ENCODE data around the gene SLC24A3. TPM values are rescaled to one million over a fixed set of nuclear protein-coding genes. Genes with fewer than 3 reads are reported as not detected.

SLC24A3 gene
- total and polyA plus RNA-seq, 2 experiments from 2014 or later: 0.81 to 2.5 TPM

- TF ChIP-seq ZNF331 (CRISPR knock-in tag; IDR thresholded peaks at IDR 0.05; ENCODE audit: low read depth): no peak
- TF ChIP-seq ZNF114 (CRISPR knock-in tag; IDR thresholded peaks at IDR 0.05): no peak
- TF ChIP-seq ZNF462 (CRISPR knock-in tag; IDR thresholded peaks at IDR 0.05): no peak
- no peak for TF ChIP-seq ETS1 (IDR thresholded peaks at IDR 0.05)
These were observed 270.9 kb downstream of the SLC24A3 start (continued) for GRCh38 chr20:19483309-19483708.

- Histone ChIP-seq H3K36me3 (ENCODE audit: insufficient read depth) (no peaks in the 10 kb centered on the region), H3F3A (replicated peaks; ENCODE audit: low read depth) (no peaks in the 10 kb centered on the region), H3K9me2 (ENCODE audit: insufficient read depth) (peaks cover 10% of the 10 kb centered on the region), H3K27me3 (ENCODE audit: insufficient read depth) (no peaks in the 10 kb centered on the region), H3K79me2 (replicated peaks; ENCODE audit: insufficient read depth) (no peaks in the 10 kb centered on the region), H4K20me1 (replicated peaks; ENCODE audit: insufficient read depth) (no peaks in the 10 kb centered on the region), H3K27ac (ENCODE audit: low read depth) (no peak overlapping the region), H2AFZ (no peak overlapping the region), H3K4me1 (ENCODE audit: insufficient read depth) (no peaks in the 10 kb centered on the region), H3K4me3 (no peak overlapping the region), H3K4me2 (no peak overlapping the region)
- no peak overlapping the region for H3K27ac Mint-ChIP-seq
- H3K4me3 Mint-ChIP-seq: no peak overlapping the region
- no peak for ATAC-seq
- DNase-seq (ENCODE audit: low spot score): no peak
- H3K9me3 Mint-ChIP-seq: no peaks in the 10 kb centered on the region; the same call in 2 of the 3 replicates
- TF ChIP-seq EZH2 (IDR thresholded peaks at IDR 0.05; ENCODE audit: low read depth, unreplicated experiment) (no peak), CTCF (conservative IDR thresholded peaks at IDR 0.05; ENCODE audit: low read depth in 2 of 2) (no peak), POLR2AphosphoS5 (IDR thresholded peaks at IDR 0.05; ENCODE audit: low read depth) (no peak), CREB1 (CRISPR knock-in tag; IDR thresholded peaks at IDR 0.05; ENCODE audit: low read depth) (no peak), NANOG (IDR thresholded peaks at IDR 0.05; ENCODE audit: borderline replicate concordance) (no peak)
- H3K4me1 Mint-ChIP-seq: no peaks in the 10 kb centered on the region
- H3K27me3 Mint-ChIP-seq (ENCODE audit: insufficient read depth, low read depth, poor library complexity): peaks cover 6% of the 10 kb centered on the region
- H3K36me3 Mint-ChIP-seq (ENCODE audit: low read depth): no peaks in the 10 kb centered on the region
These were observed 274.0 kb downstream of the SLC24A3 start for GRCh38 chr20:19486446-19486845.
